WTC11 (cell line): ENCODE data around the gene NFIC. TPM values are rescaled to one million over a fixed set of nuclear protein-coding genes. Genes with fewer than 3 reads are reported as not detected.

ENCODE experiments used
- ATAC-seq: fragments of 200-7000 bp; cut with Tn5 transposase; 2 replicates; pipeline ENCODE4 v1.10.0; 2021; ENCODE audit warnings: mild to moderate bottlenecking, moderate library complexity
- CTCF ChIA-PET: fragments of 300-600 bp; sonication (Branson Sonifier 250); formaldehyde crosslinking; loops from one replicate; lab custom pipeline; 2021; ENCODE audit warnings: antibody characterized with exemption; lab: Charles Lee
- POLR2A ChIA-PET: fragments of 350-600 bp; sonication (Branson Sonifier 250); formaldehyde crosslinking; loops from one replicate; lab custom pipeline; 2021; ENCODE audit warnings: antibody characterized with exemption; lab: Charles Lee
- DNase-seq: peaks from one replicate; pipeline ENCODE4 v3.0.0; 2021; ENCODE audit warnings: low spot score
- H3K27ac Mint-ChIP-seq: 2 replicates; pipeline ENCODE4 v1.8.0; 2021; ENCODE audit warnings: mixed read lengths
- H3K27me3 Mint-ChIP-seq: 2 replicates; pipeline ENCODE4 v1.8.0; 2021; ENCODE audit warnings: low read depth, mild to moderate bottlenecking, moderate library complexity, mixed read lengths
- H3K36me3 Mint-ChIP-seq: 2 replicates; pipeline ENCODE4 v1.8.0; 2021; ENCODE audit warnings: mixed read lengths
- H3K4me1 Mint-ChIP-seq: 2 replicates; pipeline ENCODE4 v1.8.0; 2022; ENCODE audit warnings: mixed read lengths
- H3K4me3 Mint-ChIP-seq: 2 replicates; pipeline ENCODE4 v1.8.0; 2021; ENCODE audit warnings: mild to moderate bottlenecking, moderate library complexity, mixed read lengths
- H3K9me3 Mint-ChIP-seq: 2 replicates; pipeline ENCODE4 v1.8.0; 2021; ENCODE audit warnings: mixed read lengths
- ATF2 ChIP-seq: sonication (generic); formaldehyde crosslinking; IDR thresholded peaks from 2 replicates; pipeline ENCODE4 v1.8.1; 2022; ENCODE audit warnings: low read depth, missing genetic modification reagents, borderline replicate concordance
- CREB1 ChIP-seq: sonication (generic); formaldehyde crosslinking; IDR thresholded peaks from 2 replicates; pipeline ENCODE4 v1.8.0; 2023; ENCODE audit warnings: mild to moderate bottlenecking, missing genetic modification reagents
- FOXK1 ChIP-seq: sonication (generic); formaldehyde crosslinking; IDR thresholded peaks from 2 replicates; pipeline ENCODE4 v1.8.0; 2022; ENCODE audit warnings: mild to moderate bottlenecking, moderate library complexity, missing genetic modification reagents
- HMGA2 ChIP-seq: fragments of 250-450 bp; sonication (Bioruptor Pico); IDR thresholded peaks from 2 replicates; pipeline ENCODE4 v1.4.0; 2021; ENCODE audit warnings: mild to moderate bottlenecking, moderate library complexity
- JUN ChIP-seq: sonication (generic); formaldehyde crosslinking; IDR thresholded peaks from 2 replicates; pipeline ENCODE4 v1.8.0; 2023; ENCODE audit warnings: mild to moderate bottlenecking, missing genetic modification reagents
- MYBL2 ChIP-seq: sonication (generic); formaldehyde crosslinking; IDR thresholded peaks from 2 replicates; pipeline ENCODE4 v1.8.1; 2023; ENCODE audit warnings: mild to moderate bottlenecking, moderate library complexity, missing genetic modification reagents
- SMAD3 ChIP-seq: sonication (generic); formaldehyde crosslinking; IDR thresholded peaks from 2 replicates; pipeline ENCODE4 v1.8.0; 2022; ENCODE audit warnings: missing genetic modification reagents, mild to moderate bottlenecking, borderline replicate concordance
- SOX15 ChIP-seq: fragments of 250-450 bp; sonication (Bioruptor Pico); IDR thresholded peaks from 2 replicates; pipeline ENCODE4 v1.9.0; 2021; ENCODE audit warnings: mild to moderate bottlenecking
- ZNF138 ChIP-seq: sonication (generic); formaldehyde crosslinking; conservative IDR thresholded peaks from 2 replicates; pipeline ENCODE4 v1.8.1; 2022; ENCODE audit warnings: mild to moderate bottlenecking, moderate library complexity, missing genetic modification reagents
- ZNF232 ChIP-seq: sonication (generic); formaldehyde crosslinking; IDR thresholded peaks from 2 replicates; pipeline ENCODE4 v1.8.0; 2022; ENCODE audit warnings: mild to moderate bottlenecking, missing genetic modification reagents
- ZNF396 ChIP-seq: fragments of 250-450 bp; sonication (Bioruptor Pico); IDR thresholded peaks from 2 replicates; pipeline ENCODE4 v1.8.0; 2021; ENCODE audit warnings: mild to moderate bottlenecking, moderate library complexity, borderline replicate concordance
- total RNA-seq: library from RNA; stranded (reverse); gene quantifications from 3 replicates; pipeline ENCODE4 v1.2.3, GENCODE V29; 2021
- TF ChIP-seq, protein P1 (sequence below): fragments of 250-450 bp; sonication (Bioruptor Pico); IDR thresholded peaks from 2 replicates; pipeline ENCODE4 v1.8.0; 2021; ENCODE audit warnings: mild to moderate bottlenecking
- TF ChIP-seq, protein P2 (sequence below): fragments of 250-450 bp; sonication (Bioruptor Pico); conservative IDR thresholded peaks from 2 replicates; pipeline ENCODE4 v1.9.0; 2021; ENCODE audit warnings: mild to moderate bottlenecking
- TF ChIP-seq, protein P3 (sequence below): sonication (generic); formaldehyde crosslinking; IDR thresholded peaks from 2 replicates; pipeline ENCODE4 v1.8.0; 2022; ENCODE audit warnings: mild to moderate bottlenecking, missing genetic modification reagents
- TF ChIP-seq, protein P4 (sequence below): sonication (generic); formaldehyde crosslinking; IDR thresholded peaks from 2 replicates; pipeline ENCODE4 v1.8.0; 2022; ENCODE audit warnings: mild to moderate bottlenecking, missing genetic modification reagents
- TF ChIP-seq, protein P5 (sequence below): sonication (generic); formaldehyde crosslinking; IDR thresholded peaks from 2 replicates; pipeline ENCODE4 v1.8.1; 2023; ENCODE audit warnings: mild to moderate bottlenecking, missing genetic modification reagents, moderate library complexity

NFIC gene
- total RNA-seq, 1 experiment from 2014 or later = 3.5 TPM

DNA sequence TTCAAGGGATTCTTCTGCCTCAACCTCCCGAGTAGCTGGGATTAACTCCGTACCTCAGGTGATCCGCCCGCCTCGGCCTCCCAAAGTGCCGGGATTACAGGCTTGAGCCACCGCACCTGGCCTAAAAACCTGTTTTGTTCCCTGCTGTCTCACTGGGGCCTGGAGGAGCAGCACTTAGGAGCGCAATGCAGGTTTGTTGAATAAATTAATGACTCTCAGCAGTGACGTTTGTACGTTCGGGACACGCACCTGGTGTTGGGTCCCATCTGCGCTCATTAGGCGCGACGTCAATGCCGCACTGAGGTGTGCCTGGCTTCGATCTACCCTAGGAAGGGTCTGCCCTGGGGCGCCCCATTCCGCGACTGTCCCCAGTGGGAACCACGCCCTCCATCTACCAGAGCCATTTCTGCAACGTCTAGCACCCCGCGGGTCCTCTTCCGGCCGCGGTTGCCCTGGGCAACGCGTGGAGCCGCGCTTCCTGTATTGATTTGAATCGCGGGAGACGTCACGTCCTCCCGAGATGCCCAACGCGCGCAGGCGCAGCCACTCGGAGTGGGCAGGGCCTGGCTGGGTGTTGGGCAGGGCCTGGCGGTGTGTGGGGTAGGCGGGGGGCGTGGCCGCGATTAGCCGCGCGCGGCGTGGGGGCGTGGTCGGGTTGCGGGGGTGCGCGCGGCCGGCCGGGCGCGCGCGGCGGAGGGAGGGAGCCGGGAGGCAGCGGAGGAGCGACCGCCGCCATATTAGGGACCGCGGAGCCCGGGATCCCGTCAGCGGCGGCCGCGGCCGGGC, 139.4 kb downstream of the NFIC start, which contains the start of gene FZR1 (continued):
- TF ChIP-seq, protein P1, sequence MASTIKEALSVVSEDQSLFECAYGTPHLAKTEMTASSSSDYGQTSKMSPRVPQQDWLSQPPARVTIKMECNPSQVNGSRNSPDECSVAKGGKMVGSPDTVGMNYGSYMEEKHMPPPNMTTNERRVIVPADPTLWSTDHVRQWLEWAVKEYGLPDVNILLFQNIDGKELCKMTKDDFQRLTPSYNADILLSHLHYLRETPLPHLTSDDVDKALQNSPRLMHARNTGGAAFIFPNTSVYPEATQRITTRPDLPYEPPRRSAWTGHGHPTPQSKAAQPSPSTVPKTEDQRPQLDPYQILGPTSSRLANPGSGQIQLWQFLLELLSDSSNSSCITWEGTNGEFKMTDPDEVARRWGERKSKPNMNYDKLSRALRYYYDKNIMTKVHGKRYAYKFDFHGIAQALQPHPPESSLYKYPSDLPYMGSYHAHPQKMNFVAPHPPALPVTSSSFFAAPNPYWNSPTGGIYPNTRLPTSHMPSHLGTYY (CRISPR knock-in tag) = no peak
- TF ChIP-seq, protein P2, sequence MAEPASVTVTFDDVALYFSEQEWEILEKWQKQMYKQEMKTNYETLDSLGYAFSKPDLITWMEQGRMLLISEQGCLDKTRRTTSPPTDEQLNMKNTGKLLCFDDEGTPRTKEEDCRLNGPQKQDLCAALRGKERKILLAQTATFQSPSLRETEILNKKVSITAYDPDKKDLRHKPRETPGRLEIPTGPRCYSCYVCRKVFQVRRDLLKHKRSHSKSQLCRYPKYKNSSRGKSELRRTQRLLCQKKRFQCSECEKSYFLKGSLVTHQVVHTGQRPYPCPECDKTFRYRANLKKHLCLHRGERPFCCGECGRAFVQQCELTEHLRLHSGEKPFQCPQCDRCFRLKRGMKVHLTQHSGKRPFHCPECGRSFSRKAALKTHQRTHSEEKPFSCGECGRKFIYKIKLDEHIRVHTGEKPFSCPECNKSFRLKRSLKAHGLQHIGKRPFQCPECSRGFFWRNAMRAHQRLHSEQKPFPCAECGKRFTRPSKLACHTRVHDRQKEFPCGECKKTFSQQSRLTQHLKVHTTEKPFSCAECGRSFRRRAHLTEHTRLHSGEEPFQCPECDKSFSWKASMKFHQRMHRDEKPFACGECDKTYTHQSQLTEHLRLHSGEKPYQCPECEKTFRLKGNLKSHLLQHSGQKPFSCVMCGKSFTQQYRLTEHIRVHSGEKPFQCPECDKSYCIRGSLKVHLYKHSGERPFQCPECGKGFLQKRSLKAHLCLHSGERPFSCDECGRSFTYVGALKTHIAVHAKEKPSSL (CRISPR knock-in tag) = no peak
- peak; percentile 100 for TF ChIP-seq MYBL2
- peak; percentile 35 for TF ChIP-seq CREB1 (CRISPR knock-in tag)
- TF ChIP-seq HMGA2 (CRISPR knock-in tag) = 0 out of 2 replicates have a peak, but pooled peaks have one; percentile 11
- no peak for TF ChIP-seq ATF2
- no peak for TF ChIP-seq ZNF138
- no peak for TF ChIP-seq SMAD3 (CRISPR knock-in tag)
- TF ChIP-seq, protein P3, sequence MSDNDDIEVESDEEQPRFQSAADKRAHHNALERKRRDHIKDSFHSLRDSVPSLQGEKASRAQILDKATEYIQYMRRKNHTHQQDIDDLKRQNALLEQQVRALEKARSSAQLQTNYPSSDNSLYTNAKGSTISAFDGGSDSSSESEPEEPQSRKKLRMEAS (CRISPR knock-in tag) = peak; percentile 88
- TF ChIP-seq JUN = no peak
- peak; percentile 93 for TF ChIP-seq FOXK1 (CRISPR knock-in tag)
- TF ChIP-seq SOX15 = no peak
- TF ChIP-seq, protein P4, sequence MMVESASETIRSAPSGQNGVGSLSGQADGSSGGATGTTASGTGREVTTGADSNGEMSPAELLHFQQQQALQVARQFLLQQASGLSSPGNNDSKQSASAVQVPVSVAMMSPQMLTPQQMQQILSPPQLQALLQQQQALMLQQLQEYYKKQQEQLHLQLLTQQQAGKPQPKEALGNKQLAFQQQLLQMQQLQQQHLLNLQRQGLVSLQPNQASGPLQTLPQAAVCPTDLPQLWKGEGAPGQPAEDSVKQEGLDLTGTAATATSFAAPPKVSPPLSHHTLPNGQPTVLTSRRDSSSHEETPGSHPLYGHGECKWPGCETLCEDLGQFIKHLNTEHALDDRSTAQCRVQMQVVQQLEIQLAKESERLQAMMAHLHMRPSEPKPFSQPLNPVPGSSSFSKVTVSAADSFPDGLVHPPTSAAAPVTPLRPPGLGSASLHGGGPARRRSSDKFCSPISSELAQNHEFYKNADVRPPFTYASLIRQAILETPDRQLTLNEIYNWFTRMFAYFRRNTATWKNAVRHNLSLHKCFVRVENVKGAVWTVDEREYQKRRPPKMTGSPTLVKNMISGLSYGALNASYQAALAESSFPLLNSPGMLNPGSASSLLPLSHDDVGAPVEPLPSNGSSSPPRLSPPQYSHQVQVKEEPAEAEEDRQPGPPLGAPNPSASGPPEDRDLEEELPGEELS (CRISPR knock-in tag) = peak; percentile 47; the same call in 1 of the 2 replicates
- TF ChIP-seq ZNF232 = no peak
- TF ChIP-seq, all 79 proteins: peak for 13

DNA sequence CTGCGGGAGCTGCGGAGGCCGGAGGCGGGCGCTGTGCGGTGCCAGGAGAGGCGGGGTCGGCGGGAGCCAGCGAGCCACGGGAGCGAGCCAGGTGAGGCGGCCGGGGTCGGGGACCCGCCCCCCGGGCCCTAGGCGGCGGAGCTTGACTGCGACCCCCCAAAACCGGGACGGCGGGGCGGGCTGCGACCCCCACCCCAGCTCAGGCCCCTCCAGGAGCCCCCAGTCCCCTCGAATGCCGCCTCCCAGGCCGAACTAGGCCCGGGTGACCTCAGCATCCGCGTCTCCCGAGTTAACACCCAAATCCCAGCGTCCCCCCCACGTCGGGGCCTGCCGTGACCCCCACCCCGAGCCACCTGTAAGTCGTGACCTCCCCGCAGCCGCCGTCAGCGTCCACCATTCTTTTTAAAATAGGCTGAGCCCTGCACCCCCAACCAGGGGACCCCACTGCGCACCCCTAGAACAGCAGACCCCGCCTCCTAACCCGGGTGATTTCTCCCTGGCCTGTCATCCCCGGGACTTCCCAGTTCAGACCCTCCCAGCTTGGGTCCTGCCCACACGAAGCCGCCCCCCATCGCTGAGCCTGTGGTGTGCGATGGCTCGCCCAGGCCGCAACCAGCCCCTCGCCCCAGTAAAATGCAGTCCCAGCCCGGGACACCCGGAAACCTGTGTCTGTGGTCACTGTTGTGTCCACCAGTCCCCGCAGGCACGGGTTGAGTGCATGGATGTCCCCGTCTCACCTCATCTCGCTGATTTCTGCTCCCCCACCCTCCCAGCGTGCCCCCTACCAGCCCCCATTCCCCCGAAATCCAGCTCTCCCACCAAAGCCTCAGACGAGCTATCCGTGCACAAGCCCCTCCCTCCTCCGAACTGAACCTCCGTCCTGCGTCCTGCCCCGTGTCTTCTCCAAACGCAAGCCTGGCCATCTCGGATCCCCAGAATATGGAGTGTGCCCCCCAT, 140.3 kb downstream of the NFIC start:
- Mint-ChIP-seq H3K27ac (peak overlapping the region; percentile 78), H3K4me1 (peaks cover 18% of the 10 kb centered on the region), H3K9me3 (no peaks in the 10 kb centered on the region), H3K36me3 (peaks cover 12% of the 10 kb centered on the region; the same call in 1 of the 2 replicates), H3K4me3 (peak overlapping the region; percentile 85), H3K27me3 (no peaks in the 10 kb centered on the region; the same call in 1 of the 2 replicates)
- CTCF ChIA-PET = interaction anchor here (0.6 to 1.4 kb wide), 5 partner anchors 20 to 70 kb away, joined by 3 to 6 read pairs (median 5); no protein-coding TSS in a partner anchor
- ATAC-seq (no peak), DNase-seq (no peak)
- TF ChIP-seq ZNF396 = no peak
- TF ChIP-seq, protein P5, sequence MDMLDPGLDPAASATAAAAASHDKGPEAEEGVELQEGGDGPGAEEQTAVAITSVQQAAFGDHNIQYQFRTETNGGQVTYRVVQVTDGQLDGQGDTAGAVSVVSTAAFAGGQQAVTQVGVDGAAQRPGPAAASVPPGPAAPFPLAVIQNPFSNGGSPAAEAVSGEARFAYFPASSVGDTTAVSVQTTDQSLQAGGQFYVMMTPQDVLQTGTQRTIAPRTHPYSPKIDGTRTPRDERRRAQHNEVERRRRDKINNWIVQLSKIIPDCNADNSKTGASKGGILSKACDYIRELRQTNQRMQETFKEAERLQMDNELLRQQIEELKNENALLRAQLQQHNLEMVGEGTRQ (CRISPR knock-in tag) = 0 out of 2 replicates have a peak, but pooled peaks have one; percentile 5
- POLR2A ChIA-PET = no interaction called here
